NCI-H524 (cell line): ENCODE measurements around the gene RPA1.
A peak's percentile ranks its signal among the peaks of the same experiment; 100 is the strongest.
"Not testable (repeated sequence)": the region's sequence is repeated elsewhere in the genome, so short reads cannot be mapped to it uniquely, and the experiment has no call there.

Source experiments
- DNase-seq, 2 experiments: peaks; one replicate each; lab custom pipeline; 2025; lab: John Stamatoyannopoulos, UW

Gene RPA1

DNA sequence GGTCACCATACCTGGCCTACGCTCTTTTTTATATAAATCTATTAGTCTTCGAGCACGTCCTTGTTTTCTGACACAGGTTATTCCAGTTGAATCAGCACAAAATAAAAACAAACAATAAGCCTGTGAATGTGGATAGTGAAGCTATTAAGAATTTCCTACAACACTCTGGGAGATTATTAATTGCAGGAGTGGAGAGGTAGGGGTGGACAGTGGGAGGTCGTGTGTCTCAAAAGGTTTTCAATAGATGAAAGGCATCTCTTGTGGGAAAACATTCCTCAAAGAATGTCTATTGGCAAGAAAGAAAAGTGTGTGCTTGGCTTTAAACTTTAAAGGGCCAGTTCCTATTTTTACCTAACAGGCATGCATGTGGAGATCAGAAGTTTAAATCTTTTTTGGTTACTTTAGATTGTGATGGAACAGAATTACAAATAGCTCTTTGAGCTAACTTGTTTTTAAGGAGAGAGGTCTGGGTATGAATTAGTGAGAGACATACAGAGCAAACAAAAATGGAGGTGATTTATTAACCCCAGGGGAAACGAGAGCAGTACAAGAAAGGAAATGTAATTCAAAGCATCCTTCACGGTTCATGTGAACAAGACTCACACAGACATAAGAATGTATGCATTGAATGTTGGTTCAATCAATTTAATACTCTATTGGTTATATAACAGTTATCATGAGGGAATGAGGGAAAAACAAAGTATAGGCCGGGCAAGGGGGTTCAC, 9.1 kb upstream of the RPA1 start:
- no peak for DNase-seq

DNA sequence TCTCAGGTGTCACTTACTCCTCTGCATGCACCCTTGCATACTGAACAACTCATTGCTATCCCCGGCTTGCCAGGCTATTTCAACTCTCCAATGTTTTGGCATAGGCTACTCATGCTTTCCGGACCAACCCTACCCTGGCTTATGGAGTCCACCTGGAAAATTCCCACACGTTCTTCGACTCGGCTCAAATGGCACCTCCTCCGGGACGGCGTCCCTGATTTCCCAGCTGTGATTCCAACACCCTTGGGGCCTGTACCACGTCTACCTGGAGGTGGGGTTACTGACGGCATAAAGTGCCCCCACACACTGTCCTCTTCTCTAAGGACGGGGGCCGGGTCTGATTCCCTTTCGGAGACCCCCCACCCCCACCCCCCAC, 601 bp upstream of the RPA1 start:
- peak in 1 of 2 experiments; percentile 9 for DNase-seq

DNA sequence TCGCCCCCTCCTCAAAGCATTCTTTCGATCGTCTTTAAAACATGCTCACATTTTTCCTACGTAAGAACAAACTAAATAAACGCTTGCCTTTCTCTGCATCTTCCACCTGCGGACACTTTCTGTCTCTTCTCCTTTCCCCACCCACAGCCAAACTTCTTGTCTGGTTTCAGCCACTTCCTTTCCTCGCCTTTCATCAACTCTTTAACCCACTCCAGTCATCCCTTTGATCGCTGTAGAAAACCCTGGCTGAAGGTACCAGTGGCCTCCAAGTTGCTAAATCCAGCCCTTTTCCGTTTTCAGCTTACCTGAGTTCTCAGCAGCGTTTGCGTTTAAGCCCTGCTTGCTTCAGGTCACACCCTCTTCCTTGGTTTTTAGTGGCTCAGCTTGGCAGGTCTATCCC, 483 bp downstream of the RPA1 start:
- no peak for DNase-seq

DNA sequence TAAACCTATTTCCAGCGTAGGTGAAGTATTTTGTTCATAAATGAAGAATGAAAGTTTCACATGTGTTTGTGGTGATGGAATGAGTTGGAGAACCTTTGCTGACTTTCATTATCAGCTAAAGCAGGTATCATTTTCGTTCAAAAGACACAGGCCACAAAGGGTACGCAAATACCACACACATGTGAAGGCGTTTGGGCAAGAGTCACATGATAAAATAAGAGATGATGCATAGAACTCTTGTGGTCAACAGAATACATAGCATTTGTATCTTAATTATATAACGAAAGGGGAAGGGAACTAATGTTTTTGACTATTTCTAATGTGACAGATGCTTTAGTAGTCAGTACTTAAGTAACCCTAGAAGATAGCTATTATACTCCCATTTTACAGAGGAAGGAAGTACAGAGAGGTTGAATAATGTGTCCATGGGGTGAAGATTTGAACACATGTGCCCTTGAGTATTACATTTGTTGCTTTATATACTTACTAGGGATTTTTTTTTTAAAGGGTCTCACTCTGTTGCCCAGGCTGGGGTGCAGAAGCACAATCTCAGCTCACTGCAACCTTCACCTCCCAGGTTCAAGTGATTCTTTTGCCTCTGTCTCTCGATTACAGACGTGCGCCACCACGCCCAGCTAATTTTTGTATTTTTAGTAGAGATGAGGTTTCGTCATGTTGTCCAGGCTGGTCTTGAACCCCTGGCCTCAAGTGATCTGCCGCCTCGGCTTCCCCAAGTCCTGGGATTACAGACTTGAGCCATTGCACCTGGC, 4.8 kb downstream of the RPA1 start:
- DNase-seq: no peak

DNA sequence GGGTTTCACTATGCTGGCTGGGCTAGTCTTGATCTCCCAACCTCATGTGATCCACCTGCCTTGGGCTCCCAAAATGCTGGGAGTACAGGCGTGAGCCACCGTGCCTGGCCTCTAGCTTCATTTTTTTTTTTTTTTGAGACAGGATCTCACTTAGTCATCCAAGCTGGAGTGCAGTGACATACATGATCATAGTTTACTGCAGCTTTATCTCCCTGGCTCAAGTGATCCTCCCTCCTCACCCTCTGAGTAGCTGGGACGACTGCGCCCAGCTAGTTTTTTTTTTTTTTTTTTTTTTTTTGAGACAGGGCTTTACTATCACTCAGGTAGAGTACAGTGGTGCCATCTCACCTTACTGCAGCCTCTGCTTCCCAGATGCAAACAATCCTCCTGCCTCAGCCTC, 9.7 kb downstream of the RPA1 start:
- DNase-seq: no peak

DNA sequence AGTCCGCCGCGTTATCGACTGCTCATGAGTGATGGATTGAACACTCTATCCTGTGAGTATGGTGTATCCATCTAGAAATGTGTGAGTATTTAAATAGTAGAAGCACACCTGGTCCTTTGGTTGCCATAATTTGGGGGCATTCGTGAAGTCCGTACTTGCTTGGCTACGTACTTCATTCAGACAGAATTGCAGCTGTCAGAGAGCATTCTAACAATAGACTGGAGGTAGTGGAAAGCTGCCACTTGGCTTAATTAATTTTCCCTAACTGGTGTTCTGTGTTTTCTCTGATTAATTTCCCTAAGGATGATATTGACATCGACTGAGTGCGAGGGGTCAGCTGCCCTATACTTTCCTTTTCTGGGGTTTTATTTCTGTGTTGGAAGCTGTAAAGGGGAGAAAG, 14.1 kb downstream of the RPA1 start:
- DNase-seq: no peak

DNA sequence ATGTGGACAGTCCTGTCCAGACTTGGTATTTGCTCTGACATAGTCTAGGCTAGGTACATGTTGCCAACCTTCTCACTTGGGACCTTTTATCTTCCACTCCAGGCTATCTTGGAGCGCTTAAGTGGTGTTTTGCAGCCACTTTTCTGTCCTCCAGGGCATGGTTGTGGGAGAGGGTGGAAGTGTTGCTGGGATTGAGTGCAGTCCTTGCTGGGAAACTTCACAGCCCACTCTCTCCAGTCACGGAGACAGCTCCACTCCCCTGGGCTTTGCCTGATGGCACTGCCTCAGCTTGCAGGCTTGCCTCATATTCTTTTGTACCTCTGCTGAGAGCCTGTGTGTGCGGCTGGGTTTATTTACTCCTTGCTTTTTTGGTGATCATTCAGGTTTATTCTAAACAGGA, 17.4 kb downstream of the RPA1 start:
- DNase-seq: no peak

DNA sequence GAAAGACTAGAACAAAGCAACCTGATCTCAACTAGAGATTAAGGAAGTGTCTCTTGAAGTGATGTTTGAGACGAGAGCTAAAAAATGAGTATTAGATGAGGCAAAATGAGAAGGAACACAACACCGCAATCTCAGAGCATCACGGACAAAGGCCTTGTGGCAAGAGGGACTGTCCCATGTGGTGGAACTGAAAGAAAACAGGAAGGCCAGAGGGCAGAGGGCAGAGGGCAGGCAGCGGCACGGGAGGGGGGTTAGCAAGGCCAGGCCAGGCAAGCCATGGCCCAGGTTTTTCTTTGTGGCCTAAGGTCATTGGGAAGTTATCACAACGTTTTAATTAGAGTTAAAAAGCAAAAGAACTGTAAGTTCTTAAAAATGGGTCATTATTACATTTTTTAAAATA, 22.5 kb downstream of the RPA1 start:
- DNase-seq: no peak

DNA sequence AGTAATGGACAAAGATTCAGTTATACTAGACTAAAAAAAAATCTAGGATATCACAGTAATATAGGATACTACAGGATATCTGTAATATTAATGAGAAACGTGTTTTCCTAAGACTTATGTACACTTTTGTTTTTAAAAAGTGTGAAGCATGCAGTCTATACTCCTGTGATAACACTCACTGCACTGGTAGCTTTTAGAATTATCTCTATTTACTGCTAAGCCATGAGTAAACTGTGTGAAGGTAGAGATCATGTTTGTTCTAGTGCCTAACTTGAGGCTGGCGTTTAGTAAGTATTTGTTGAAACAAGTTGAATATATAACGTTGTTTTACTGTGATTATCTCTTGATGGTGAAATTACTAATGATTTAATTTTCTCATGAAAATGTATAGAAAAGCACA, 23.9 kb downstream of the RPA1 start:
- DNase-seq: no peak

DNA sequence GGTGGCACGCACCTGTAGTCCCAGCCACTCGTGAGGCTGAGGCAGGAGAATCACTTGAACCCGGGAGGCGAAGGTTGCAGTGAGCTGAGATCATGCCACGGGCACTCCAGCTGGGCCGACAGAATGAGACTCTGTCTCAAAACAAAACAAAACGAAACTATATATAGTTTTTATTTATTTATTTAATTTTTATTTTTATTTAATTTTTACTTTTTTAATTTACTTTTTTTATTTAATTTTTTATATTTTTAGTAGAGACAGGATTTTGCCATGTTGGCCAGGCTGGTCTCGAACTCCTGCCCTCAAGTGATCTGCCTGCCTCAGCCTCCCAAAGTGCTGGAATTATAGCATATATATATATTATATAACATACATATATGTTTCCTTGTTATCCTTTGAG, 26.7 kb downstream of the RPA1 start:
- DNase-seq: not testable (repeated sequence)

DNA sequence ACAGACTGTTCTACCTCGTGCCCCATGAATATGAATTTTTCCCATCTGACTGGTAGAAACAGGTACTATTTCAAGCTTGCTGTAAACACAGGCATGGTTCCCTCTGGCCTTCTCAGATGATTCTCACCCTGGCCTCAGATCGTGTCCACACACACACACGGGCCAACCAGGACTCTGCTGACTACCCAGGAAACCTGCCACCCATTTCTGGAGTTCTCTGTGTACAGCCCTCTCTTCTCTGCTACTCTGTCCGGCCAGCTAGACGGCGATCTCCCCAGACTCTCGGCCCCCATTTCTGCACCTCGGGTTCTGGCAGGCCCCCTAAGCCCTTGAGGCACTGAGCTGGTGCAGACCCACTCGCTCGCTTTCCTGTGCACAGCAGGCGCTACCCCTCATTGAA, 31.2 kb downstream of the RPA1 start:
- no peak for DNase-seq

DNA sequence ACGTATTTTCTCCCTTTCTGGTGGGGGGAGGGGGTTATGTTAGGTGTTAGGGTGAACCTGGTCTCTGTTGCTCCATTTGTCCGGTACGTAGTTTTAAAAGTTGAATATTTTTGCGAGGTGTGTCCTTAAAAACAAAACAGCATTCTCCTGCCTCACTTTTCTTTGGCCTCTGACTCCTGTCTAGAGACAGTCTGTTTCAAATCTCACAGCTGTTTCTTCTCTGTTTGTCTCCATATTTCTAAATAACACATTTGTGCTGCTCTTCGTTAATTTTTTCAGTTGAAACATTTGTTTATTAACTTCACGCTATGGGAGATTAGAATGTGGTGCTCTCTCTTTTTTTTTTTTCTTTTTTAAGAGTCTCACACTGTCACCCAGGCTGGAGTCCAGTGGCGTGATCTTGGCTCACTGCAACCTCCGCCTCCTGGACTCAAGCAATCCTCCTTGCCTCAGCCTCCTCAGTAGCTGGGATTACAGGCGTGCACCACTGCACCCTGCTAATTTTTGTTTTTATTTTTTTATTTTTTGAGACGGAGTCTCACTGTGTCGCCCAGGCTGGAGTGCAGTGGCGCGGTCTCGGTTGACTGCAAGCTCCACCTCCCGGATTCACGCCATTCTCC, 31.7 kb downstream of the RPA1 start:
- no peak for DNase-seq

DNA sequence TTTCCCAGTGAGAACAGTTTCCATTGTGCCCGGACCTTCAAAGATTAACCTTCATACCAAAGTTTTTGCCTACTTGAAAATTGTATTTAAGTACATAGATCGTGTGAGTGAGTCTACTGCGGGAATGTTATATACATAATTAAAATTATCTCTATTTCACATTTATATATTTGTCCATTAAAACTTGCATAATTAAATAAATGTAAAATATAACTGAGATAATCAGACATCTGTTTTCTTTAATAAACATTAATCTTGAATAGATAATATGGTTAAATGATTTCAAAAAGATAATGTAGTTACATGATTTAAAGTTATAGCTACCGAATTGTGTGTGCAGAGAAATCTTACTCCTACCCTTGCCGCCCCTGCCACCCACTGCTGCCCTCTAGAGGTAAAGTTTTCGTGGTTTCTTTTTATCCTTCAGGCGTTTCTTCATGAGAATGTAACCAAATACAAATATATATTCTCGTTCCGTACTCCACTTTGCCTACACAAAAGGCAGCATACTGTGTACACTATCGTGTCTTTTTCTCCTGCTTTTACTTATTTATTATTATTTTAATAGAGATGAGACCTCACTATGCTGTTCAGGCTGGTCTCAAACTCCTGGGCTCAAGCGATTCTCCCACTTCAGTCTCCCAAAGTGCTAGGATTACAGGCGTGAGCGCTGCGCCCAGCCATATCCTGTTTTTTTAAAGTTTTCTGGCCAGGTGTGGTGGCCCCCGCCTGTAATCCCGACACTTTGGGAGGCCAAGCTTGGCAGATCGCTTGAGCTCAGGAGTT, 35.6 kb downstream of the RPA1 start:
- DNase-seq: peak in 1 of 2 experiments; percentile 2

DNA sequence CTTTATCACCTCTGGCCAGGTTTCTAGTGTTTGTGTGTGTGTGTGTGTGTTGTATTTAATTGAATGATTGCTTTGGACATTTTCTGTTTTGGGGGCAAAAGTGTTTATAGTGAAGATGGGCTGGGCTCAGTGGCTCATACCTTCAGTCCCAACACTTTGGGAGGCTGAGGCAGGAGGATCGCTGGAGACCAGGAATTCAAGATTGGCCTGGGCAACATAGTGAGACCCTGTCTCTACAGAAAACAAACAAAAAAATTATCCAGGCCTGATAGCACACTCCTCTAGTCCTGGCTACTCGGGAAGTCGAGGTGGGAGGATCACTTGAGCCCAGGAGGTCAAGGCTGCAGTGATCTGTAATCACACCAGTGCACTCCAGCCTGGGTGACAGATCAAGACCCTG, 37.5 kb downstream of the RPA1 start:
- no peak for DNase-seq

DNA sequence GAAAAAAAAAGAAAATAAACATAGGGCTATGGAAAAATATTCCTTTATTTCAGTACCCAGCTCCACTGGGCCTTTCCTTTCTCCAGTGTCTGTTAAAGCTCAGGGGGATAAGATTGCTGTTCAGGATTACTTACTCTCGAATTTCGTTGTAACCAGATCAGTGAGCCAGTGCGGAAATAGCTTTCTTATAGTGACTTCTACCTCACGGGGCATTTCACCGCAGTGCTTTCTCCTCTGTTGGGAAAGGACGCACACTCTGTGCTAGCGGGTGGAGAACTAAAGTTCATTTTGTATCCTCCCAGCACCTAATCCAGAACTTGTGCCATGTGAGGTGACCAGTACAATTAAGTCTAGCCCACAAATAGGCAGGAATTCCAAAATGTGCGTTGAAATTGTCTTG, 38.3 kb downstream of the RPA1 start:
- DNase-seq: no peak

DNA sequence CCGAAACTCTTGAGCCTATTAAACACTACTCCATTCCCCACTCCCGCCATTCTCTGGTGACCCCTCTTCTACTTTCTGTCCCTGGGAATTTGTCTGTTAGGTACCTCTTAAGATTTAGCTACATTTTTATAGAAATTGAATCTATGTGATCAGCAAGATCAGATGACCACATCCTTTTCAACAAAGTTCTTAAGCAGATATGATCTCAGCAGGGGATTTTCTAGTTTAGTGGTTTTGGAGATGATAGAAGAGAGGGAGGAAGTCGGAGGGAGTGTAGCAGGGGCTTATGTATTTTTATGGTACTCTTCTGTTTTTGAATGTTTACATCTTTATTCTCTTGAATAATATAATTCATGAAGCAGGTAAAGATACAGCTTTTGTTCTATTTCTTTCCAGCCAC, 40.8 kb downstream of the RPA1 start:
- no peak for DNase-seq

DNA sequence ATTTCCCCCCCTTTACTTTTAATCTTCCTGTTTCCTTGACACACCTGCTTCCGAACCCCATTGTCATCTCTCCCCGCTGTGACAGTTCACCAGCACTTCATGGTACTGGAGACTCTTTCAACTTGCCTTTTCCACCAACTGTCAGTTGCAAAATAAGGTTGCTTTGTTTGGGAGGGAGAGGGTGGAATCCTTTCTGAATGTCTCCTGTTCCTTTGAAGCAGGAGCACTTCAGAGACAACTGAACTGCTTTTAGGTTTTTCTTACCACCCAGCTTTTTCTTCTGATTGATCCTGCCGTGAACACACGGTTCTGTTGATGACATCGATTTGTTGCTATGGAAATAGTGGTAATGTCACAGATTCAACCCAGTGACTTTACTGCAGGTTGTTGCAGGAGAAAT, 42.0 kb downstream of the RPA1 start:
- DNase-seq: no peak

DNA sequence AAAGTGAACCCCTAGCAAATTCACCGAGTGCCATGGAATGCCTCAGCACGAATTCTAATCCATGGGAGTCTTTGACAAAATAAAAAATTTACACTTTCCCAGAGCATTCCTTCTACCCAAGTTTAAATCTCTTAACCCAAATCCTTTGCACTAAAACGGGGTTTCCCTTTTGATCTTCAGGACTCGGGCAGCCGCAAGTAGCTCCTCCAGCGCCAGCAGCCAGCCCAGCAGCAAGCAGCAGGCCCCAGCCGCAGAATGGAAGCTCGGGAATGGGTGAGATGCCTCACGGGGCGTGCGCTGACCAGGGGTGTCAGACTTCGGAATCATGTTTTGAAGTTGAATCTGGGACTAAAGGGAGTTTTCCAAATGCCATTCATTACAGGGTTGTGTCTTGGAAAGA, 42.4 kb downstream of the RPA1 start:
- no peak for DNase-seq

DNA sequence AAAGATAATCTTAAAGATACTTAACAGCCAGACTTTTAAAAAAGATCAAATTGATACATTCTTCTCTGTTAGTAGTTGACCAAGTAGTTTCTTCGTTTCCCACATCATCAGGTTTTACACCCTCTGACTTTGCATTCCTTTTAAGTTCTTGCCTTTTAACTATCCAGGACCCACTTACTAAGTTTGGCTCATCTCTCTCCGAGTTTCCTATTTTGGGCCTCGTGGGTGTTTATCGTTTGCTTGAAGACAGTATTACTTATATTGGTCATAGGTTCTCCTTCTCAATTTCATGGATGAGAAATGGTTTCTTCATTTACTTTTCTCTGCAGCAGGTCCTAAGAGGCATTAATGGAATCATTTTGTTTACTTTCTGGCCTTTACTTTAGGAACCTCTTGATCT, 43.2 kb downstream of the RPA1 start:
- no peak for DNase-seq

DNA sequence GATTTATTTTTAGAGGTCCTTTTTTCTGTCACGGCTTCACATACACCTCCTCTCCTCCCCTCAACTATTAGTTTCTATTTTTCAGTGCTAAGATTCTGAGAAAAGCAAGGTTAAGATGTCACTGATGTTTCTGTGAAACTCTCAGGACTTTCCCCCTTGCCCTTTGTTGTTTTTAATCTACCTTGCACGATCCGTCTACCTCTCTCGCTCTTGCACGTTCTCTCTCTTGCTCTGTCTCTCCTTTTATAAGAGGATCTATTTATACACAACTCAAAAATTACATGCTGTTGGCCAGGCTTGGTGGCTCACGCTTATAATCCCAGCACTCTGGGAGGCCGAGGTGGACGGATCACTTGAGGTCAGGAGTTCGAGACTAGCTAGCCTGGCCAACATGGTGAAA, 43.6 kb downstream of the RPA1 start:
- no peak for DNase-seq

DNA sequence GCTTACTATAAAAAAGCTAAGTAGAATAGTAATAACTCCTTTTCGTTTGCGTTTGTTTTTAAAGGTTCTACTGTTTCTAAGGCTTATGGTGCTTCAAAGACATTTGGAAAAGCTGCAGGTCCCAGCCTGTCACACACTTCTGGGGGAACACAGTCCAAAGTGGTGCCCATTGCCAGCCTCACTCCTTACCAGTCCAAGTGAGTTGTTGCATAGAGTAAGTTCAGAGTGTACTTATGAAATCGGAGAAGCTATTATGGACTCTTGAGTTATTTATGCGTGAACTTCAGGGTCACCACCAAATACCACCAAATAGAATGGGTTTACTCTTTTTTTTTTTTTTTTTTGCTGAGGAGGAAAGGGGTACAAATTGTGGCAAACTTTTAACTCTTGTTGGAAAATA, 45.8 kb downstream of the RPA1 start:
- DNase-seq: no peak

DNA sequence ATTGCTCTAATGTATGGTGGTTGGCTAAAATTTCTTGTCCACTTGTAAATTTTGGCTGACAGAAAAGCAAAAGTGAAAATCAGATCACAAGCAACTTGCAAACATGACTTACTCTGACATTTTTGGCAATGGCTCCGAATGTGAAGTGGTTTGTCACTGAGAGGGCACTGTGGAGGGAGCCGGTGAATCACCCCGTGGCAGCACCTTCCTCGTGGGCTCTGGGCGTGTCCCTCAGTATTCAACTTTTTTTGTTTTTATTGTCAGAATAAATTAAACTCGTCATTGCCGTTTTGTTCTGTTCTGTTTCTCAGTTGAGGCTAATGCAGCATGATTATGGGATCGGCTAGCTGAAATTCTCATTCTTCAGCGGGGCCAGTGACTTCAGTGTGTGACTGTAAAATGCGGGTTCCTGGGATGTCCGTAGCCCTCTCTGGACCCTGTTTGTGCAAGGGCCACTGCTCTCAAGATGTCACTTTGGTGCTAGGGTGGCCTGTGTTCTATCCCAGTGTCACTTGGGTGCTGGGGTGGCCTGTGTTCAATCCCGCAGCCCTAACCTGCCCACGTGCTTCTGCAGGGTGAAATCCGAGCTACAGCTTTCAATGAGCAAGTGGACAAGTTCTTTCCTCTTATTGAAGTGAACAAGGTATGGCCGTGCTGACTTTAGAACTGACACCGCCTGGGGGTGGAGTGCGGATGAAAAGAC, 48.8 kb downstream of the RPA1 start:
- DNase-seq: no peak
